ENCODE measurements around the gene TUBGCP2.

DNA sequence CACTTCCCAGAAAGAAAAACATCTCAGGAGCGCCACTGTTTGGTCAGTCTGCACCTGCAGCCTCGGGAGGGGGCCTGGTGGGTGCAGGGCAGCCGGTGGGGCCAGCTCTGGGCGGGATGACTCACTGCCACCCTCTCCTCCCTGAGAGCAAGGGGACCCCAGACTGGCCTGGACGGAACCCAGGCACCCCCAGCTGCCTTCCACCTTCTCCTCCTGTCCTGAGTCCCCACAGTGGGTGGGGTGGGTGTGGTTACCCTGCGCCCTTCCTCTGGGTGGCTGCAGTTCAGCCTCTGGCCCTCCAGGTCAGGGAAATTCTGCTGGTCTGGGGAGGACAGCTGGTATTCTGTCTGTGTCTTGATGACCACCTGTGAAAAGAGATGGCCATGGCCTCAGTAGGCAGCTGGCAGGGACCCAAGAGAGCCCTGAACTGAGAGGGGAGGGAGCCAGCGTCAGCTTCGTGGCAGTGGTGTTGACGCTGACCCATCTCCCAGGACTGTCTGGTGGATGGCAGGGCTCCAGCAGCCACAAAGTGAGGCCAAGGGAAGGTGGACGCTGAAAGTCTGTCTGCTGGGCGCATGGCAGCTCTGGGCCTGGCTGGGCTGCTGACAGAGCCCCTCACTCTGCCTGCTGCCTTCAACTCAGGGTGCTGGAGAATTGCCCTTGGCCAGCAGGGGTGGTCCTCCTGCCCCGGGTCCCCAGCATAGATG is 19.1 kb upstream of the TUBGCP2 start:
- no peak for TF ChIP-seq POLR2AphosphoS5 (IDR thresholded peaks at IDR 0.05; ENCODE audit: borderline replicate concordance, low read depth, low read length)
- no peak for TF ChIP-seq EZH2 (IDR thresholded peaks at IDR 0.05)

Measured in SK-N-MC (cell line).